Measurements from ENCODE around the gene TUT7.
"Not testable (repeated sequence)": the region's sequence is repeated elsewhere in the genome, so short reads cannot be mapped to it uniquely, and the experiment has no call there.

The TUT7 gene, protein sequence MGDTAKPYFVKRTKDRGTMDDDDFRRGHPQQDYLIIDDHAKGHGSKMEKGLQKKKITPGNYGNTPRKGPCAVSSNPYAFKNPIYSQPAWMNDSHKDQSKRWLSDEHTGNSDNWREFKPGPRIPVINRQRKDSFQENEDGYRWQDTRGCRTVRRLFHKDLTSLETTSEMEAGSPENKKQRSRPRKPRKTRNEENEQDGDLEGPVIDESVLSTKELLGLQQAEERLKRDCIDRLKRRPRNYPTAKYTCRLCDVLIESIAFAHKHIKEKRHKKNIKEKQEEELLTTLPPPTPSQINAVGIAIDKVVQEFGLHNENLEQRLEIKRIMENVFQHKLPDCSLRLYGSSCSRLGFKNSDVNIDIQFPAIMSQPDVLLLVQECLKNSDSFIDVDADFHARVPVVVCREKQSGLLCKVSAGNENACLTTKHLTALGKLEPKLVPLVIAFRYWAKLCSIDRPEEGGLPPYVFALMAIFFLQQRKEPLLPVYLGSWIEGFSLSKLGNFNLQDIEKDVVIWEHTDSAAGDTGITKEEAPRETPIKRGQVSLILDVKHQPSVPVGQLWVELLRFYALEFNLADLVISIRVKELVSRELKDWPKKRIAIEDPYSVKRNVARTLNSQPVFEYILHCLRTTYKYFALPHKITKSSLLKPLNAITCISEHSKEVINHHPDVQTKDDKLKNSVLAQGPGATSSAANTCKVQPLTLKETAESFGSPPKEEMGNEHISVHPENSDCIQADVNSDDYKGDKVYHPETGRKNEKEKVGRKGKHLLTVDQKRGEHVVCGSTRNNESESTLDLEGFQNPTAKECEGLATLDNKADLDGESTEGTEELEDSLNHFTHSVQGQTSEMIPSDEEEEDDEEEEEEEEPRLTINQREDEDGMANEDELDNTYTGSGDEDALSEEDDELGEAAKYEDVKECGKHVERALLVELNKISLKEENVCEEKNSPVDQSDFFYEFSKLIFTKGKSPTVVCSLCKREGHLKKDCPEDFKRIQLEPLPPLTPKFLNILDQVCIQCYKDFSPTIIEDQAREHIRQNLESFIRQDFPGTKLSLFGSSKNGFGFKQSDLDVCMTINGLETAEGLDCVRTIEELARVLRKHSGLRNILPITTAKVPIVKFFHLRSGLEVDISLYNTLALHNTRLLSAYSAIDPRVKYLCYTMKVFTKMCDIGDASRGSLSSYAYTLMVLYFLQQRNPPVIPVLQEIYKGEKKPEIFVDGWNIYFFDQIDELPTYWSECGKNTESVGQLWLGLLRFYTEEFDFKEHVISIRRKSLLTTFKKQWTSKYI (N-terminal part only)

DNA sequence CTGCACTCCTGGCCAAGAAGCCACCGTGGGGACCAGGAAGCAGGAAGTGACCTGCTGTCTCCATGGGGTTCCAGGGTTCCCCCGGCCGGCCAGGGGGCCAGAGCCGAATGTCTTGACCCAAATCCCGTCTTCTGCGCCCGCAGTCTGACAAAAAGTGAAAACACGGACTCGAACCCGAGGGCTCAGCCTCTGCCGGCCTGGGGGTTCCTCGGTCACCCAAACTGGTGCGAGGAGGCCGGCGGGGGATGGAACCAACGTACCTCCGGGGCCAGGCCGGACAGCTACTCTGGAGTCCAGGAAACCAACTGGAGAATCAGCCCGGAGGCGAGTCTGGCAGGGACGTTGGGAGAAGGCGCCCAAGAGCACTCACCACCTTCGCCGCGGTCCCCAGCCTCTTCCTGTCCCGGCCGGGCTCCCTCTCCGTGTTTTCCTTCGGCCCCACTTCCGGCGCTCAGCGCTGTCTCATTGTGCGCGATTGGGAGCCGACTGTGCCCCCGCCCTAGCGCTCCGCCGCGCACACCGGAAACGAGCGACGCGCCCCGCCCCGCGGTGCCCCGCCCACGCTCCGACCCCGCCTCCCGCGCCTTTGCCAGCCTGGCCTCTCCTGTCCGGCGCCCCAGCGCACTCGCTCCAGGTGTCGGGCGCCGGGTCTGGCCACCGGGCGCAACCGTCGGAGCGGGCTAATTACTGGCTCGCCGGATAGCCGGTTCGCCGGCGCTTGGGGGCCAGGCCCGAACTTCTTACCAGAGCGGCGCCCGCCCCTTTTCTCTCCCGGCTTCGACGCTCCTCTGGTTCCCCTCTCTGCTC is at the start of gene TUT7:
TSS of gene TUT7 (minus strand) at position 400 of the 807 bp plus-strand sequence. CDS start 1,211 bp downstream, outside the sequence.
- Histone ChIP-seq H3K36me3 (ENCODE audit: control insufficient read depth, insufficient read depth, low read length) (peaks cover 15% of the 10 kb centered on the region), H3K27me3 (ENCODE audit: control insufficient read depth, insufficient read depth, low read length) (no peaks in the 10 kb centered on the region), H3K9me3 (ENCODE audit: control insufficient read depth, insufficient read depth, low read length) (no peaks in the 10 kb centered on the region), H3K4me1 (ENCODE audit: control insufficient read depth, insufficient read depth, low read length) (peaks cover 22% of the 10 kb centered on the region), H3K4me3 (ENCODE audit: low read depth, low read length) (peak within 1 kb of the TSS; percentile 100), H3K9ac (ENCODE audit: low read depth, low read length) (peak within 1 kb of the TSS; percentile 73), H3K27ac (ENCODE audit: low read depth, low read length) (peak within 1 kb of the TSS; percentile 93)

- Histone ChIP-seq H3K27me3 (ENCODE audit: control insufficient read depth, insufficient read depth, low read length) (peaks cover 41% of the 10 kb centered on the region), H3K36me3 (ENCODE audit: control insufficient read depth, insufficient read depth, low read length) (no peaks in the 10 kb centered on the region), H3K9ac (ENCODE audit: low read depth, low read length) (no peak overlapping the region), H3K27ac (ENCODE audit: low read depth, low read length) (no peak overlapping the region), H3K4me3 (ENCODE audit: low read depth, low read length) (no peak overlapping the region), H3K4me1 (ENCODE audit: control insufficient read depth, insufficient read depth, low read length) (peaks cover 15% of the 10 kb centered on the region), H3K9me3 (ENCODE audit: control insufficient read depth, insufficient read depth, low read length) (no peaks in the 10 kb centered on the region)
Observed at GRCh38 chr9:86402591-86402990, 48.4 kb upstream of the TUT7 start.

- Histone ChIP-seq H3K4me1 (ENCODE audit: control insufficient read depth, insufficient read depth, low read length) (no peaks in the 10 kb centered on the region), H3K9ac (ENCODE audit: low read depth, low read length) (no peak overlapping the region)
Observed at GRCh38 chr9:86396412-86396811, 42.2 kb upstream of the TUT7 start.

GRCh38 chr9:86390184-86390583 is 36.0 kb upstream of the TUT7 start:
- not testable (repeated sequence) for H3K4me1 ChIP-seq (ENCODE audit: control insufficient read depth, insufficient read depth, low read length); H3K4me3 ChIP-seq (ENCODE audit: low read depth, low read length); H3K36me3 ChIP-seq (ENCODE audit: control insufficient read depth, insufficient read depth, low read length); H3K27ac ChIP-seq (ENCODE audit: low read depth, low read length); H3K27me3 ChIP-seq (ENCODE audit: control insufficient read depth, insufficient read depth, low read length); H3K9ac ChIP-seq (ENCODE audit: low read depth, low read length); H3K9me3 ChIP-seq (ENCODE audit: control insufficient read depth, insufficient read depth, low read length)

More at GRCh38 chr9:86396412-86396811, 42.2 kb upstream of the TUT7 start:
- Histone ChIP-seq H3K36me3 (ENCODE audit: control insufficient read depth, insufficient read depth, low read length) (no peaks in the 10 kb centered on the region), H3K27me3 (ENCODE audit: control insufficient read depth, insufficient read depth, low read length) (no peaks in the 10 kb centered on the region), H3K27ac (ENCODE audit: low read depth, low read length) (no peak overlapping the region), H3K9me3 (ENCODE audit: control insufficient read depth, insufficient read depth, low read length) (no peaks in the 10 kb centered on the region), H3K4me3 (ENCODE audit: low read depth, low read length) (no peak overlapping the region)

DNA sequence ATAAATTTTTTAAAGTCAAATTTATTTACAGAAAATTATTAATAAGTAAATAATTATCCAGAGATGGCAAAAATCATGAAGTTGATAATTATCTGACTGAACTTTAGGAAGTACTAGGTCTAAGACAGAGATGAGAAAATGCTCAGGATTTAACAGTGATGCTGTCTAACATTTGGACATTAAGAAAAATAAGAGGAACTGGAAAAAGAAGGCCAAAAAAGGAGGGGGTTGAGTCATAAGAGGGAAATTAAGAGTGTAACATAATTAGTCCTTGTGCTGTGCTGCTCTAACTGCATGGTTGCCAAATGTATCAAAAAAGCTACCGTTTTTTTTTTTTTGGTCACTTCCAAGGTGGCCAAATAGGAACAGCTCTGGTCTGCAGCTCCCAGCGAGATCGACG is 35.4 kb upstream of the TUT7 start:
- Histone ChIP-seq H3K9me3 (ENCODE audit: control insufficient read depth, insufficient read depth, low read length) (0 out of 2 replicates have a peak, but pooled peaks cover 8% of the 10 kb centered on the region), H3K4me3 (ENCODE audit: low read depth, low read length) (no peak overlapping the region), H3K4me1 (ENCODE audit: control insufficient read depth, insufficient read depth, low read length) (no peaks in the 10 kb centered on the region), H3K27me3 (ENCODE audit: control insufficient read depth, insufficient read depth, low read length) (no peaks in the 10 kb centered on the region), H3K36me3 (ENCODE audit: control insufficient read depth, insufficient read depth, low read length) (no peaks in the 10 kb centered on the region), H3K27ac (ENCODE audit: low read depth, low read length) (no peak overlapping the region), H3K9ac (ENCODE audit: low read depth, low read length) (no peak overlapping the region)

- Histone ChIP-seq H3K4me1 (ENCODE audit: control insufficient read depth, insufficient read depth, low read length) (no peaks in the 10 kb centered on the region), H3K27ac (ENCODE audit: low read depth, low read length) (no peak overlapping the region), H3K27me3 (ENCODE audit: control insufficient read depth, insufficient read depth, low read length) (no peaks in the 10 kb centered on the region), H3K36me3 (ENCODE audit: control insufficient read depth, insufficient read depth, low read length) (no peaks in the 10 kb centered on the region), H3K4me3 (ENCODE audit: low read depth, low read length) (no peak overlapping the region), H3K9ac (ENCODE audit: low read depth, low read length) (no peak overlapping the region), H3K9me3 (ENCODE audit: control insufficient read depth, insufficient read depth, low read length) (peaks cover 21% of the 10 kb centered on the region)
Observed at GRCh38 chr9:86387376-86387775, 33.2 kb upstream of the TUT7 start.

GRCh38 chr9:86383000-86383399 is 28.8 kb upstream of the TUT7 start:
- not testable (repeated sequence) for H3K9ac ChIP-seq (ENCODE audit: low read depth, low read length); H3K27me3 ChIP-seq (ENCODE audit: control insufficient read depth, insufficient read depth, low read length); H3K4me3 ChIP-seq (ENCODE audit: low read depth, low read length); H3K4me1 ChIP-seq (ENCODE audit: control insufficient read depth, insufficient read depth, low read length); H3K36me3 ChIP-seq (ENCODE audit: control insufficient read depth, insufficient read depth, low read length); H3K27ac ChIP-seq (ENCODE audit: low read depth, low read length)
- peaks cover 21% of the 10 kb centered on the region for H3K9me3 ChIP-seq (ENCODE audit: control insufficient read depth, insufficient read depth, low read length)

GRCh38 chr9:86376016-86376415 is 21.8 kb upstream of the TUT7 start:
- H3K9ac ChIP-seq (ENCODE audit: low read depth, low read length), result no peak overlapping the region
- H3K27ac ChIP-seq (ENCODE audit: low read depth, low read length), result no peak overlapping the region
- no peaks in the 10 kb centered on the region for H3K27me3 ChIP-seq (ENCODE audit: control insufficient read depth, insufficient read depth, low read length)
- H3K36me3 ChIP-seq (ENCODE audit: control insufficient read depth, insufficient read depth, low read length), result no peaks in the 10 kb centered on the region
- H3K4me1 ChIP-seq (ENCODE audit: control insufficient read depth, insufficient read depth, low read length), result no peaks in the 10 kb centered on the region
- H3K4me3 ChIP-seq (ENCODE audit: low read depth, low read length), result no peak overlapping the region
- peaks cover 12% of the 10 kb centered on the region; the same call in 1 of the 2 replicates for H3K9me3 ChIP-seq (ENCODE audit: control insufficient read depth, insufficient read depth, low read length)

- Histone ChIP-seq H3K27me3 (ENCODE audit: control insufficient read depth, insufficient read depth, low read length) (no peaks in the 10 kb centered on the region), H3K27ac (ENCODE audit: low read depth, low read length) (no peak overlapping the region), H3K4me3 (ENCODE audit: low read depth, low read length) (no peak overlapping the region), H3K4me1 (ENCODE audit: control insufficient read depth, insufficient read depth, low read length) (no peaks in the 10 kb centered on the region), H3K9me3 (ENCODE audit: control insufficient read depth, insufficient read depth, low read length) (peaks cover 26% of the 10 kb centered on the region), H3K9ac (ENCODE audit: low read depth, low read length) (no peak overlapping the region), H3K36me3 (ENCODE audit: control insufficient read depth, insufficient read depth, low read length) (no peaks in the 10 kb centered on the region)
Observed at GRCh38 chr9:86369810-86370209, 15.6 kb upstream of the TUT7 start.

GRCh38 chr9:86368871-86369521 is 14.8 kb upstream of the TUT7 start:
- no peak overlapping the region for H3K9ac ChIP-seq (ENCODE audit: low read depth, low read length)
- H3K4me1 ChIP-seq (ENCODE audit: control insufficient read depth, insufficient read depth, low read length), result no peaks in the 10 kb centered on the region
- no peaks in the 10 kb centered on the region for H3K36me3 ChIP-seq (ENCODE audit: control insufficient read depth, insufficient read depth, low read length)
- H3K27ac ChIP-seq (ENCODE audit: low read depth, low read length), result no peak overlapping the region
- no peaks in the 10 kb centered on the region for H3K27me3 ChIP-seq (ENCODE audit: control insufficient read depth, insufficient read depth, low read length)
- H3K9me3 ChIP-seq (ENCODE audit: control insufficient read depth, insufficient read depth, low read length), result peaks cover 26% of the 10 kb centered on the region
- no peak overlapping the region for H3K4me3 ChIP-seq (ENCODE audit: low read depth, low read length)
